Measurements from ENCODE around the gene CHRNE. TPM values are rescaled to one million over a fixed set of nuclear protein-coding genes. Genes with fewer than 3 reads are reported as not detected.

The CHRNE gene
- total RNA-seq, 2 experiments from 2014 or later: 3.2 to 3.7 TPM

- Mint-ChIP-seq H3K4me1 (ENCODE audit: low read depth) (peaks cover 29% of the 10 kb centered on the region), H3K36me3 (ENCODE audit: low read depth) (peaks cover 32% of the 10 kb centered on the region), H3K4me3 (no peak overlapping the region), H3K27ac (no peak overlapping the region), H3K27me3 (no peaks in the 10 kb centered on the region), H3K9me3 (no peaks in the 10 kb centered on the region)
- H3K9me3 ChIP-seq (ENCODE audit: control insufficient read depth in 1 of 2, insufficient read depth in 1 of 2, low read length in 2 of 2): no peaks in the 10 kb centered on the region
- ChIA-PET POLR2A (no interaction called here), CTCF (no interaction called here)
- H3K27ac ChIP-seq (ENCODE audit: low read depth in 1 of 2, low read length in 2 of 2): no peak overlapping the region
- peaks cover 33% of the 10 kb centered on the region for H3K36me3 ChIP-seq (ENCODE audit: insufficient read depth, low read length)
- ATAC-seq (ENCODE audit: poor library complexity) (no peak), DNase-seq (no peak)
- H3K4me1 ChIP-seq (ENCODE audit: insufficient read depth, low read length): peaks cover 7% of the 10 kb centered on the region
- TF ChIP-seq, protein P1, sequence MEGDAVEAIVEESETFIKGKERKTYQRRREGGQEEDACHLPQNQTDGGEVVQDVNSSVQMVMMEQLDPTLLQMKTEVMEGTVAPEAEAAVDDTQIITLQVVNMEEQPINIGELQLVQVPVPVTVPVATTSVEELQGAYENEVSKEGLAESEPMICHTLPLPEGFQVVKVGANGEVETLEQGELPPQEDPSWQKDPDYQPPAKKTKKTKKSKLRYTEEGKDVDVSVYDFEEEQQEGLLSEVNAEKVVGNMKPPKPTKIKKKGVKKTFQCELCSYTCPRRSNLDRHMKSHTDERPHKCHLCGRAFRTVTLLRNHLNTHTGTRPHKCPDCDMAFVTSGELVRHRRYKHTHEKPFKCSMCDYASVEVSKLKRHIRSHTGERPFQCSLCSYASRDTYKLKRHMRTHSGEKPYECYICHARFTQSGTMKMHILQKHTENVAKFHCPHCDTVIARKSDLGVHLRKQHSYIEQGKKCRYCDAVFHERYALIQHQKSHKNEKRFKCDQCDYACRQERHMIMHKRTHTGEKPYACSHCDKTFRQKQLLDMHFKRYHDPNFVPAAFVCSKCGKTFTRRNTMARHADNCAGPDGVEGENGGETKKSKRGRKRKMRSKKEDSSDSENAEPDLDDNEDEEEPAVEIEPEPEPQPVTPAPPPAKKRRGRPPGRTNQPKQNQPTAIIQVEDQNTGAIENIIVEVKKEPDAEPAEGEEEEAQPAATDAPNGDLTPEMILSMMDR (IDR thresholded peaks at IDR 0.05): no peak
- intact Hi-C loops (cut with DNase I, micrococcal nuclease): no loop called here
- H3K4me3 ChIP-seq (ENCODE audit: low read length): no peak overlapping the region
- no peaks in the 10 kb centered on the region for H3K27me3 ChIP-seq (ENCODE audit: control insufficient read depth in 1 of 2, insufficient read depth in 2 of 2, low read length in 2 of 2)
Measured at GRCh38 chr17:4860651-4861050, 42.2 kb downstream of the CHRNE start.

- H3K27me3 ChIP-seq (ENCODE audit: control insufficient read depth in 1 of 2, insufficient read depth in 2 of 2, low read length in 2 of 2): no peaks in the 10 kb centered on the region
- Mint-ChIP-seq H3K36me3 (ENCODE audit: low read depth) (peaks cover 32% of the 10 kb centered on the region), H3K4me3 (no peak overlapping the region), H3K27ac (no peak overlapping the region), H3K4me1 (ENCODE audit: low read depth) (peaks cover 29% of the 10 kb centered on the region), H3K9me3 (no peaks in the 10 kb centered on the region), H3K27me3 (no peaks in the 10 kb centered on the region)
- no peaks in the 10 kb centered on the region for H3K9me3 ChIP-seq (ENCODE audit: control insufficient read depth in 1 of 2, insufficient read depth in 1 of 2, low read length in 2 of 2)
- H3K4me3 ChIP-seq (ENCODE audit: low read length): no peak overlapping the region
- no peak overlapping the region for H3K27ac ChIP-seq (ENCODE audit: low read depth in 1 of 2, low read length in 2 of 2)
- CTCF ChIA-PET: no interaction called here
- peaks cover 33% of the 10 kb centered on the region for H3K36me3 ChIP-seq (ENCODE audit: insufficient read depth, low read length)
- ATAC-seq (ENCODE audit: poor library complexity): no peak
- TF ChIP-seq, protein P1 (IDR thresholded peaks at IDR 0.05): no peak
- intact Hi-C loops (cut with DNase I, micrococcal nuclease): no loop called here
- POLR2A ChIA-PET: no interaction called here
- H3K4me1 ChIP-seq (ENCODE audit: insufficient read depth, low read length): peaks cover 7% of the 10 kb centered on the region
- no peak for DNase-seq
Measured at GRCh38 chr17:4859816-4860625, 42.9 kb downstream of the CHRNE start.

DNA sequence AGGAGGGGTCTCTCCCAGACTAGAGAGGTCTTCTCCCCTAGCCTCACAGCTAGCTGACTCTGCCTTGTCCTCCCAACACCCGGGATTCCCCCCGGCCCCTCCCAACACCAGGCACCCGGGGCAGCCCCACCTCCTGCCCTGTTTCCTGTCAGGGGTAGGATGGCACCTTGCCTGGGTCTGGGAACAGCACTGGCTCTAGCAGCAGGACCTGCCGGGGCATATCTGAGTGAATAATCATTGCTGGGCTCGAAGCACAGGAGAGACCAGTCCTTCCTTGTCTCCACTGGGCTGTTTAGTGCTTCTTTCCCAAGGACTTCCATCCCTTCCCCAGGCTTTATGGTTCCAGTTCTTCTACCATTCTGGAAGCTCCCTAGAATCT is 44.0 kb downstream of the CHRNE start:
- ChIA-PET CTCF (no interaction called here), POLR2A (interaction anchor here (0.6 to 1.2 kb wide), 3 partner anchors 24 to 111 kb away, joined by 3 read pairs; no protein-coding TSS in a partner anchor)
- ATAC-seq (ENCODE audit: poor library complexity): no peak
- no peak for DNase-seq
- no peaks in the 10 kb centered on the region for H3K9me3 ChIP-seq (ENCODE audit: control insufficient read depth in 1 of 2, insufficient read depth in 1 of 2, low read length in 2 of 2)
- Mint-ChIP-seq H3K27ac (no peak overlapping the region), H3K9me3 (no peaks in the 10 kb centered on the region), H3K27me3 (no peaks in the 10 kb centered on the region), H3K4me3 (no peak overlapping the region), H3K36me3 (ENCODE audit: low read depth) (peaks cover 41% of the 10 kb centered on the region), H3K4me1 (ENCODE audit: low read depth) (peaks cover 35% of the 10 kb centered on the region)
- no peaks in the 10 kb centered on the region for H3K27me3 ChIP-seq (ENCODE audit: control insufficient read depth in 1 of 2, insufficient read depth in 2 of 2, low read length in 2 of 2)
- H3K4me1 ChIP-seq (ENCODE audit: insufficient read depth, low read length): peaks cover 9% of the 10 kb centered on the region
- H3K27ac ChIP-seq (ENCODE audit: low read depth in 1 of 2, low read length in 2 of 2): no peak overlapping the region
- no peak overlapping the region for H3K4me3 ChIP-seq (ENCODE audit: low read length)
- TF ChIP-seq, protein P1 (IDR thresholded peaks at IDR 0.05): no peak
- H3K36me3 ChIP-seq (ENCODE audit: insufficient read depth, low read length): peaks cover 36% of the 10 kb centered on the region
- intact Hi-C loops (cut with DNase I, micrococcal nuclease): no loop called here
